ENCODE data around the gene SPECC1L. TPM values are rescaled to one million over a fixed set of nuclear protein-coding genes. Genes with fewer than 3 reads are reported as not detected.
A peak's percentile ranks its signal among the peaks of the same experiment; 100 is the strongest.

Gene SPECC1L
- total and polyA plus RNA-seq, 10 of the 15 experiments (the other 5 are each of a cell fraction or from before 2014, with no cell fraction given): 1.9 to 40.6 (median 19.1) TPM

DNA sequence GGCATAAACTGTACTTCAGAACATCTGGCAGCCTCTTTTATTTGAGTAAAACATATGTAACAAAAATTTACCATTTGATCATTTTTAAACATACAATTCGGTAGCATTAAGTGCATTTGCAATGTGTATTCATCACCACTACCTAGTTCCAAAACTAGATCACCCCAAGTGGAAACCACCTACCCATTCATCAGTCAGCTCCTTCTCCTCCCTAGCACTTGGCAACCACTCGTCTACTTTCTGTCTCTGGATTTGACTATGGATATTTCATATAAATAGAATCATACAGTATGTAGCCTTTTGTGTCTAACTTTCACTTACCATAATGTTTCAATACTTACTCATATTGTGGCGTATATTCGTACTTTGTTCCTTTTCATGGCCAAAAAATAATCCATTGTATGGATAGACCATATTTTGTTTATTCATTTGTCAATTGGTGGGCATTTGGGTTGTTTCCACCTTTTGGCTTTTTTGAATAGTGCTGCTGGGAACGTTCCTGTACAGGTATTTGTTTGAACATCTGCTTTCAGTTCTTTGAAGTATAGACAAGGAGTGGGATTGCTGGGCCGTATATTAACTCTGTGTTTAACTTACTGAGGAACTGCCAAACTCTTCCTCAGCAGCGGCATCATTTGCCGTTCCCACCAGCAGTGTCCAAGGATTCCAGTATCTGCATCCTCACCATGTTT, 129.5 kb downstream of the SPECC1L start (continued):
- TF ChIP-seq, protein P1, sequence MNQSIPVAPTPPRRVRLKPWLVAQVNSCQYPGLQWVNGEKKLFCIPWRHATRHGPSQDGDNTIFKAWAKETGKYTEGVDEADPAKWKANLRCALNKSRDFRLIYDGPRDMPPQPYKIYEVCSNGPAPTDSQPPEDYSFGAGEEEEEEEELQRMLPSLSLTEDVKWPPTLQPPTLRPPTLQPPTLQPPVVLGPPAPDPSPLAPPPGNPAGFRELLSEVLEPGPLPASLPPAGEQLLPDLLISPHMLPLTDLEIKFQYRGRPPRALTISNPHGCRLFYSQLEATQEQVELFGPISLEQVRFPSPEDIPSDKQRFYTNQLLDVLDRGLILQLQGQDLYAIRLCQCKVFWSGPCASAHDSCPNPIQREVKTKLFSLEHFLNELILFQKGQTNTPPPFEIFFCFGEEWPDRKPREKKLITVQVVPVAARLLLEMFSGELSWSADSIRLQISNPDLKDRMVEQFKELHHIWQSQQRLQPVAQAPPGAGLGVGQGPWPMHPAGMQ (IDR thresholded peaks at IDR 0.05; ENCODE audit: borderline replicate concordance): no peak
- 0 out of 2 replicates have a peak, but pooled peaks have one; percentile 31 for TF ChIP-seq ZNF217 (IDR thresholded peaks at IDR 0.05)
- TF ChIP-seq, protein P2, sequence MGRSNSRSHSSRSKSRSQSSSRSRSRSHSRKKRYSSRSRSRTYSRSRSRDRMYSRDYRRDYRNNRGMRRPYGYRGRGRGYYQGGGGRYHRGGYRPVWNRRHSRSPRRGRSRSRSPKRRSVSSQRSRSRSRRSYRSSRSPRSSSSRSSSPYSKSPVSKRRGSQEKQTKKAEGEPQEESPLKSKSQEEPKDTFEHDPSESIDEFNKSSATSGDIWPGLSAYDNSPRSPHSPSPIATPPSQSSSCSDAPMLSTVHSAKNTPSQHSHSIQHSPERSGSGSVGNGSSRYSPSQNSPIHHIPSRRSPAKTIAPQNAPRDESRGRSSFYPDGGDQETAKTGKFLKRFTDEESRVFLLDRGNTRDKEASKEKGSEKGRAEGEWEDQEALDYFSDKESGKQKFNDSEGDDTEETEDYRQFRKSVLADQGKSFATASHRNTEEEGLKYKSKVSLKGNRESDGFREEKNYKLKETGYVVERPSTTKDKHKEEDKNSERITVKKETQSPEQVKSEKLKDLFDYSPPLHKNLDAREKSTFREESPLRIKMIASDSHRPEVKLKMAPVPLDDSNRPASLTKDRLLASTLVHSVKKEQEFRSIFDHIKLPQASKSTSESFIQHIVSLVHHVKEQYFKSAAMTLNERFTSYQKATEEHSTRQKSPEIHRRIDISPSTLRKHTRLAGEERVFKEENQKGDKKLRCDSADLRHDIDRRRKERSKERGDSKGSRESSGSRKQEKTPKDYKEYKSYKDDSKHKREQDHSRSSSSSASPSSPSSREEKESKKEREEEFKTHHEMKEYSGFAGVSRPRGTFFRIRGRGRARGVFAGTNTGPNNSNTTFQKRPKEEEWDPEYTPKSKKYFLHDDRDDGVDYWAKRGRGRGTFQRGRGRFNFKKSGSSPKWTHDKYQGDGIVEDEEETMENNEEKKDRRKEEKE (IDR thresholded peaks at IDR 0.05): no peak
- no peak for TF ChIP-seq FOXK2 (IDR thresholded peaks at IDR 0.05)
- TF ChIP-seq, protein P3, sequence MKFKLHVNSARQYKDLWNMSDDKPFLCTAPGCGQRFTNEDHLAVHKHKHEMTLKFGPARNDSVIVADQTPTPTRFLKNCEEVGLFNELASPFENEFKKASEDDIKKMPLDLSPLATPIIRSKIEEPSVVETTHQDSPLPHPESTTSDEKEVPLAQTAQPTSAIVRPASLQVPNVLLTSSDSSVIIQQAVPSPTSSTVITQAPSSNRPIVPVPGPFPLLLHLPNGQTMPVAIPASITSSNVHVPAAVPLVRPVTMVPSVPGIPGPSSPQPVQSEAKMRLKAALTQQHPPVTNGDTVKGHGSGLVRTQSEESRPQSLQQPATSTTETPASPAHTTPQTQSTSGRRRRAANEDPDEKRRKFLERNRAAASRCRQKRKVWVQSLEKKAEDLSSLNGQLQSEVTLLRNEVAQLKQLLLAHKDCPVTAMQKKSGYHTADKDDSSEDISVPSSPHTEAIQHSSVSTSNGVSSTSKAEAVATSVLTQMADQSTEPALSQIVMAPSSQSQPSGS (IDR thresholded peaks at IDR 0.05; ENCODE audit: low read length): peak; percentile 49
- TF ChIP-seq RBBP5 (conservative IDR thresholded peaks at IDR 0.05): no peak
- TF ChIP-seq, protein P4, sequence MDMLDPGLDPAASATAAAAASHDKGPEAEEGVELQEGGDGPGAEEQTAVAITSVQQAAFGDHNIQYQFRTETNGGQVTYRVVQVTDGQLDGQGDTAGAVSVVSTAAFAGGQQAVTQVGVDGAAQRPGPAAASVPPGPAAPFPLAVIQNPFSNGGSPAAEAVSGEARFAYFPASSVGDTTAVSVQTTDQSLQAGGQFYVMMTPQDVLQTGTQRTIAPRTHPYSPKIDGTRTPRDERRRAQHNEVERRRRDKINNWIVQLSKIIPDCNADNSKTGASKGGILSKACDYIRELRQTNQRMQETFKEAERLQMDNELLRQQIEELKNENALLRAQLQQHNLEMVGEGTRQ (IDR thresholded peaks at IDR 0.05; ENCODE audit: borderline replicate concordance, low read depth, low read length): no peak
- TF ChIP-seq GABPA (IDR thresholded peaks at IDR 0.05; ENCODE audit: low read depth): no peak
- 0 out of 2 replicates have a peak, but pooled peaks have one; percentile 51 for TF ChIP-seq FOXM1 (IDR thresholded peaks at IDR 0.05; ENCODE audit: low read depth, low read length)
- TF ChIP-seq, protein P5, sequence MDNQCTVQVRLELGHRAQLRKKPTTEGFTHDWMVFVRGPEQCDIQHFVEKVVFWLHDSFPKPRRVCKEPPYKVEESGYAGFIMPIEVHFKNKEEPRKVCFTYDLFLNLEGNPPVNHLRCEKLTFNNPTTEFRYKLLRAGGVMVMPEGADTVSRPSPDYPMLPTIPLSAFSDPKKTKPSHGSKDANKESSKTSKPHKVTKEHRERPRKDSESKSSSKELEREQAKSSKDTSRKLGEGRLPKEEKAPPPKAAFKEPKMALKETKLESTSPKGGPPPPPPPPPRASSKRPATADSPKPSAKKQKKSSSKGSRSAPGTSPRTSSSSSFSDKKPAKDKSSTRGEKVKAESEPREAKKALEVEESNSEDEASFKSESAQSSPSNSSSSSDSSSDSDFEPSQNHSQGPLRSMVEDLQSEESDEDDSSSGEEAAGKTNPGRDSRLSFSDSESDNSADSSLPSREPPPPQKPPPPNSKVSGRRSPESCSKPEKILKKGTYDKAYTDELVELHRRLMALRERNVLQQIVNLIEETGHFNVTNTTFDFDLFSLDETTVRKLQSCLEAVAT (IDR thresholded peaks at IDR 0.05): no peak
